HG02885 (cell line): ENCODE data around the gene EPB41L5.
"Not testable (repeated sequence)": the region's sequence is repeated elsewhere in the genome, so short reads cannot be mapped to it uniquely, and the experiment has no call there.

ENCODE experiments used
- ATAC-seq: cut with Tn5 transposase; IDR thresholded peaks from one replicate; pipeline ENCODE4 v1.9.1; 2021; ENCODE audit warnings: mild to moderate bottlenecking; ENCODE audit not compliant: unreplicated experiment, poor library complexity

Gene EPB41L5

DNA sequence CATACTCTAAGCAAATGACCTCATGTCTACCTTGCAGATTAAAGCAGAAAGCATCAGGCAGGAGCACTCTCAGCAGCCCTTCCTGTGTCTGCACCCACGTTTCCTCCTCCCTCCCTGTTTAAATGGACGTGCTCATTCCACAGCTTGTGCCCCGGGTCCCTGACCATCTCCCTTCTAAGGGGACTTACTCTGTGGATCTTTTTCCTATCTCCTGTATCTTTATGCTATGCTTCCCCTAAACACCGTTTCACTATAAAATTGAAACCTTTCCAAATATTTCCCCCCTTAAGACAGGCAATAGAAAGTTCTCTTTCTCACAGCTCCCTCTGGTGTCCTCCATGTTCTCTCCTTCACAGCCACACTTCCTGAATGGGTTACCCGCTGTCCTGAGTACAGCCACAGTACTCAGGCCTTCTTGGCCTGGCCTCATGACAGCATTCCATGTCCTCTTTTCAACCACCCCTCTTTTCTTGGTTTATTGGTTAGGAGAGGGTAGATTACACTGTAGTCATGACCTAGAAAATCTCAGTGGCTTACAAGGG lies 169.2 kb downstream of the EPB41L5 start:
- ATAC-seq, result no peak

GRCh38 chr2:120189189-120189588 lies 176.3 kb downstream of the EPB41L5 start:
- no peak for ATAC-seq

GRCh38 chr2:120192280-120192679 lies 179.4 kb downstream of the EPB41L5 start:
- ATAC-seq, result no peak

DNA sequence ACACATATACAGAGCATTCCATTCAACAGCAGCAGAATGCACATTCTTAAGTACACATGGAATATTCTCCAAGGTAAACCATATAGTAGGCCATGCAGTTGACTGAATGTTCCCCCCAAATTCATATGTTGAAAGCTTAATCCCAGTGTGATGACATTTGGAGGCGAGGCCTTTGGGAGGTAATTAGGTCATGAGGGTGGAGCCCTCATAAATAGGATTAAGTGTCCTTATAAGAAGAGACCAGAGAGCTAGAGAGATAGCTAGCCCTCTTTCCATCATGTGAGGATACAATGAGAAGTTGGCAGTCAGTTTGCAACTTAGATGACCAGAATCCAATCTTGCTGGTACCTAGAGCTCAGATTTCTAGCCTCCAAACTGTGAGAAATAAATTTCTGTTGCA lies 182.7 kb downstream of the EPB41L5 start:
- no peak for ATAC-seq

DNA sequence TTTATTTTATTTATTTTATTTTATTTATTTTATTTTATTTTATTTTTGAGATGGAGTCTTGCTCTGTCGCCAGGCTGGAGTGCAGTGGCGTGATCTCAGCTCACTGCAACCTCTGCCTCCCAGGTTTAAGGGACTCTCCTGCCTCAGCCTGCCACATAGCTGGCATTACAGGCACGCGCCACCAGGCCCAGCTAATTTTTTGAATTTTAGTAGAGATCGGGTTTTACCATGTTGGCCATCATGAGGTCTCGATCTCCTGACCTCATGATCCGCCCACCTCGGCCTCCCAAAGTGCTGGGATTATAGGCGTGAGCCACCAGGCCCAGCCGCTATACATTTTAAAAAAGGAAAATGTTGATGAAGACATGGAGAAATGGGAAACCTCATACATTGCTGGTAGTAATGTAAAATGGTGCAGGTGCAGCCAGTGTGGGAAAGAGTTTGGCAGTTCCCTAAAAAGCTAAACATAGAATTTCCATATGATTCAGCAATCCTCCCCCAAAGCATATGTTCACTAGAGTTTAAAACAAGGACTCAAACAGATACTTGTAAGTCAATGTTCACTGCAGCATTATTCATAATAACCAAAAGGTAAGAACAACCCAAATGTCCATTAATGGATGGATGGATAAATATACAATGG lies 187.1 kb downstream of the EPB41L5 start:
- ATAC-seq, result not testable (repeated sequence)

GRCh38 chr2:120203251-120204021 lies 190.6 kb downstream of the EPB41L5 start:
- no peak for ATAC-seq

DNA sequence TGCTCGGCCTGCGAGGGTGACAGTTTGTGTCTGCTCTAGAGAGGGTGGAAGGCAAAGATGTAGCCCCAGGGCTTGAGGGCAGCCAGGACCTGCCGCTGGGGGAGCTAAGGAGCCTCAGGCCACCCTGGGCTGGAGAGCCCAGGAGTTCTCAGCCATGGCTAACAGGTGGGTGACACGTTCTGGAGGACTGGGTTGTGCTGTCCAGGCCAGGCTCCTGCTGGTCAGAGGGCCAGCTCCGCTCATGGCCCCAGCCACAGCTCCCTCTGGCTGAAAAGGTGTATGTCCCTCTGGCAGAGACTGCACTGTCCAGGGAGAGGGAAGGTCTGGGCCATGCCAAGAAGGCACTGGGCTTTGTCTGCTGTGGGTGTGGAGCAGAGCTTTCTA lies 191.1 kb downstream of the EPB41L5 start:
- no peak for ATAC-seq

GRCh38 chr2:120204417-120204816 lies 191.5 kb downstream of the EPB41L5 start:
- ATAC-seq, result no peak

GRCh38 chr2:120204945-120205670 lies 192.2 kb downstream of the EPB41L5 start:
- ATAC-seq, result no peak

- no peak for ATAC-seq
These were observed 193.2 kb downstream of the EPB41L5 start for GRCh38 chr2:120206022-120206581.

GRCh38 chr2:120208381-120209353 lies 195.8 kb downstream of the EPB41L5 start:
- ATAC-seq, result no peak

DNA sequence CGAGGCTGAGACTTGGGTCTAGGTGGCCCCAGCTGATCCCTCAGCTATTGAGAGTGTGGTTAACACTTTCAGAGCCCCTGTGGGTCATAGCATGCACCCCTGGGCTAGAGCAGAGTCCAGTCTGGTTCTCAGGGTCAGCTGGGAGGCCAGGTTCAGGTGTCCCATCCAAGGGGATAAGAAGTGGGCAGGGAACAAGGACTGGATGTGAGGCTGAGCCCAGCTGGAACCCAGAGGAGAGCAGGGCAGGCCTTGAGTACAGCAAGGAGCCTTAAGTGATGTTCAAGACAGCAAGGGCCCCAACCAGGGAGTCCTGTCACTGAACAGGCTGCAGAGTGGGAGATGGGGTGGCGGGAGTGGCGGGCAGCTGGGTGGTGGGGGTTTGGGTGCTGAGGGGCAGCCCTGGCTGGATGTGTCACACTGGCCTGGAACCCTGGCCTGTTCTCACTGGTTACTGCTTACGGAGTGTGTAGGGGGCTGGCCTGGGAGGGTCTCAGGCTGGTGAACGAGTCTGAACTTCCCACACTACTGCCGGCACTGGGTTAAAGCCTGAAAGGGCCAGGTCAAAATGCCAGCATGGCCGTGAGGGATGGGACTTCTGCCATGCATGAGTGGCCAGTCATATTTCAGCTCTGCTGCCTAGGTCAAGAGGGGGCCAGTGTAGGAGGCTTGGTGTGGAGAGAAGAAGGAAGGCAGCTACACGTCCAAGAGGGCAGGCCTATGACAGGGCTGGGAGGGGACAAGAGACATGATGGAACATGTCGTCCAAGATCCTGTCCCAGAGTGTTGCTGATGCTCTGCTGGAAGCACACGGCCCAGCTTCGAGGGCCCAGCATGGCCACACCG lies 196.8 kb downstream of the EPB41L5 start:
- ATAC-seq, result no peak

GRCh38 chr2:120210270-120210693 lies 197.4 kb downstream of the EPB41L5 start:
- ATAC-seq, result no peak

DNA sequence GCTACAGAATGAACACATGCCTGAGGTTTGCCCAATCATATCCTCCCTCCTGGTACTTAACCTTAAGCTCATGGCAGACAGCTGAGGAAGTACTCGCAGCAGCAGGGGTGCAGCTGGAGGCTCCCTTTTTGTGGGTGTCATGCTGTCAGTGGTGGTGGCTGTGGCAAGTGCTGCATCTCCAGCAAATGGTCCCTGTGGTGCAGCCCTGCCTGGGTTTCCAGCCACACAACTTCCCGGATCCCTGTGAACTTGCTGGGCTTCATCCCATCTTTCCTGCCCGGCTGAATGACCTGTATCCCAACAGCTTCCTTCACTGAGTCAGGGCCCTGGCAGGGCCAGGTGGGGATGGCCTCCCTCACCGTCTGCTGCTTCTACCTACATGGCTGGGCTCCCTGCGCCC lies 205.3 kb downstream of the EPB41L5 start:
- ATAC-seq, result no peak

GRCh38 chr2:120219291-120219690 lies 206.4 kb downstream of the EPB41L5 start:
- ATAC-seq, result no peak

- no peak for ATAC-seq
These were observed 206.9 kb downstream of the EPB41L5 start for GRCh38 chr2:120219766-120220165.

DNA sequence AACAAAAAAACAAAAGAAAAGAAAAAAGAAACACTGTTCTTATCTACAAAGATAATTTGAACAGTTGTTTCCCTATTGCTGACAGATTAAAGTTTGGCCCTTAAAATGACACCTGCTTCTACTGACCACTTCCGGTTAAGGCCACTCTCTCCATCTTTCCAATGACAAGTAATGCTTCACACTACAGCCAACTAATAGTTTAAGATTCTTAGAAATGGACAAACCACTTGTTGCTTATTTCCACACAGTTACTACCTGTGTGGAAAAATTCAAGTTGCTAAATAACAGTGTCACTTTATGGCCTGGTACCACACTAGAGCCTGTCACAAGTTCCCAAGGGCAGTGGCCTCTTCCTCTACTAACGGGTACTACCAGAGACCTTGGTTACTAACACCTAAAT lies 207.9 kb downstream of the EPB41L5 start:
- no peak for ATAC-seq

- no peak for ATAC-seq
These were observed 208.7 kb downstream of the EPB41L5 start for GRCh38 chr2:120221616-120222015.
